ENCODE data around the gene SSTR4.

The SSTR4 gene

GRCh38 chr20:23059846-23060245 lies 24.7 kb downstream of the SSTR4 start:
- H3K4me3 ChIP-seq (ENCODE audit: low read depth, low read length) = no peak overlapping the region
- in situ Hi-C loops (cut with HindIII; ENCODE audit: low pct_ligation_motif_present, low sequenced_read_pairs) = no loop called here
- no peaks in the 10 kb centered on the region for H3K36me3 ChIP-seq (replicated peaks)
- DNase-seq = no peak
- no peaks in the 10 kb centered on the region for H3K27me3 ChIP-seq (replicated peaks)
- no peak overlapping the region for H3K27ac ChIP-seq
- TF ChIP-seq, protein P1, sequence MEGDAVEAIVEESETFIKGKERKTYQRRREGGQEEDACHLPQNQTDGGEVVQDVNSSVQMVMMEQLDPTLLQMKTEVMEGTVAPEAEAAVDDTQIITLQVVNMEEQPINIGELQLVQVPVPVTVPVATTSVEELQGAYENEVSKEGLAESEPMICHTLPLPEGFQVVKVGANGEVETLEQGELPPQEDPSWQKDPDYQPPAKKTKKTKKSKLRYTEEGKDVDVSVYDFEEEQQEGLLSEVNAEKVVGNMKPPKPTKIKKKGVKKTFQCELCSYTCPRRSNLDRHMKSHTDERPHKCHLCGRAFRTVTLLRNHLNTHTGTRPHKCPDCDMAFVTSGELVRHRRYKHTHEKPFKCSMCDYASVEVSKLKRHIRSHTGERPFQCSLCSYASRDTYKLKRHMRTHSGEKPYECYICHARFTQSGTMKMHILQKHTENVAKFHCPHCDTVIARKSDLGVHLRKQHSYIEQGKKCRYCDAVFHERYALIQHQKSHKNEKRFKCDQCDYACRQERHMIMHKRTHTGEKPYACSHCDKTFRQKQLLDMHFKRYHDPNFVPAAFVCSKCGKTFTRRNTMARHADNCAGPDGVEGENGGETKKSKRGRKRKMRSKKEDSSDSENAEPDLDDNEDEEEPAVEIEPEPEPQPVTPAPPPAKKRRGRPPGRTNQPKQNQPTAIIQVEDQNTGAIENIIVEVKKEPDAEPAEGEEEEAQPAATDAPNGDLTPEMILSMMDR (IDR thresholded peaks at IDR 0.05; ENCODE audit: low read depth, low read length, missing control alignments) = no peak

DNA sequence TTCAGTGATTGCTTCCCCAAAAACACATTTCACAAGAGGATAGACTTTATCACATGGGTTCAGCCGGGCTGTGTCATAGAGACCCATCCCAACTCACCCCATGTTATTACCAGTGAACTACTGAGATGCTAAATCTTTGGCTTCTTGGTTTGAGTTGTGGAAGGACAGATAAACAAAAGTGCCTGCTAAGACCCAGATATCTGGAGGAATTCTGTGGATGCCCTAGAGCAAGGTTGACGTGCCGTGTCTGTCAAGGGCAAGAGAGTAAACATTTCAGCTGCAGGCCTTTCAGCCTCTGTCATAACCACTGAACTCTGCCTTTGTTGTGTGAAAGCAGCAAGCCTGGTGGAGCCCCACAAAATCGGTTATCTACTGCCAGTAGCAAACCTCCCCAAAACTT lies 25.5 kb downstream of the SSTR4 start:
- in situ Hi-C loops (cut with HindIII; ENCODE audit: low pct_ligation_motif_present, low sequenced_read_pairs) = no loop called here
- DNase-seq = no peak
- no peak overlapping the region for H3K27ac ChIP-seq
- H3K27me3 ChIP-seq (replicated peaks) = no peaks in the 10 kb centered on the region
- TF ChIP-seq, protein P1 (IDR thresholded peaks at IDR 0.05; ENCODE audit: low read depth, low read length, missing control alignments) = no peak
- H3K36me3 ChIP-seq (replicated peaks) = no peaks in the 10 kb centered on the region
- no peak overlapping the region for H3K4me3 ChIP-seq (ENCODE audit: low read depth, low read length)

GRCh38 chr20:23061262-23061661 lies 26.1 kb downstream of the SSTR4 start:
- in situ Hi-C loops (cut with HindIII; ENCODE audit: low pct_ligation_motif_present, low sequenced_read_pairs) = no loop called here
- Histone ChIP-seq H3K4me3 (ENCODE audit: low read depth, low read length) (no peak overlapping the region), H3K36me3 (replicated peaks) (no peaks in the 10 kb centered on the region), H3K27me3 (replicated peaks) (no peaks in the 10 kb centered on the region), H3K27ac (peak overlapping the region; percentile 76)
- TF ChIP-seq, protein P1 (IDR thresholded peaks at IDR 0.05; ENCODE audit: low read depth, low read length, missing control alignments) = no peak
- DNase-seq = no peak

GRCh38 chr20:23061734-23062561 lies 26.8 kb downstream of the SSTR4 start:
- no peaks in the 10 kb centered on the region for H3K36me3 ChIP-seq (replicated peaks)
- in situ Hi-C loops (cut with HindIII; ENCODE audit: low pct_ligation_motif_present, low sequenced_read_pairs) = no loop called here
- no peaks in the 10 kb centered on the region for H3K27me3 ChIP-seq (replicated peaks)
- H3K27ac ChIP-seq = peak overlapping the region; percentile 76
- DNase-seq = peak; percentile 85
- H3K4me3 ChIP-seq (ENCODE audit: low read depth, low read length) = no peak overlapping the region
- TF ChIP-seq, protein P1 (IDR thresholded peaks at IDR 0.05; ENCODE audit: low read depth, low read length, missing control alignments) = peak; percentile 89

DNA sequence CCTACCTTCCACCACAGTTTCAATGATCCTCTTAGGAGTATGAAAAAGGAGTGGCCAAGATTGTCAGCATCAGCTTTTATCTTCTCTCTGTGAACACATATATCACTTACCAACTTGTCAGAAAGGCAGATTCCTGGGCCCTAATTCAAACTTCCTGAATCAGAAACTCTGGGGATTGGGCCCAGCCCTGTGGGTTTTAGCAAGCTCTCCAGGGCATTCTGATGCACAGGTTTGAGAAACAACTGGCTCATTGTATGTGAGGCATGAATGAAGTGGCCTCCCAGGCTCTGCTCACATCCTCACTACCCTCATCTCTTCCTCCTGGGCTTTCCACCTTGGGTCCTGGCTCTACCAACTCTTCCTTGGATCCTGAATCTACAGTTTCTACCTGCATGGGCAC lies 27.5 kb downstream of the SSTR4 start:
- TF ChIP-seq, protein P1 (IDR thresholded peaks at IDR 0.05; ENCODE audit: low read depth, low read length, missing control alignments) = no peak
- no peak overlapping the region for H3K4me3 ChIP-seq (ENCODE audit: low read depth, low read length)
- H3K27ac ChIP-seq = no peak overlapping the region
- no peaks in the 10 kb centered on the region for H3K36me3 ChIP-seq (replicated peaks)
- no peak for DNase-seq
- no peaks in the 10 kb centered on the region for H3K27me3 ChIP-seq (replicated peaks)
- in situ Hi-C loops (cut with HindIII; ENCODE audit: low pct_ligation_motif_present, low sequenced_read_pairs) = no loop called here

- Histone ChIP-seq H3K4me3 (ENCODE audit: low read depth, low read length) (no peak overlapping the region), H3K27ac (no peak overlapping the region), H3K27me3 (replicated peaks) (no peaks in the 10 kb centered on the region), H3K36me3 (replicated peaks) (no peaks in the 10 kb centered on the region)
- TF ChIP-seq, protein P1 (IDR thresholded peaks at IDR 0.05; ENCODE audit: low read depth, low read length, missing control alignments) = no peak
- no peak for DNase-seq
- in situ Hi-C loops (cut with HindIII; ENCODE audit: low pct_ligation_motif_present, low sequenced_read_pairs) = no loop called here
These were observed 28.1 kb downstream of the SSTR4 start for GRCh38 chr20:23063168-23063567.

Data from brain microvascular endothelial cell (primary cell).